GM03348 (cell line): ENCODE data around the gene DOCK11.
A peak's percentile ranks its signal among the peaks of the same experiment; 100 is the strongest.
"Not testable (repeated sequence)": the region's sequence is repeated elsewhere in the genome, so short reads cannot be mapped to it uniquely, and the experiment has no call there.

Experiments
- DNase-seq: peaks from one replicate; pipeline ENCODE4 v3.0.0; 2012; ENCODE audit warnings: low spot score

Gene DOCK11

GRCh38 chrX:118570209-118570608 lies 74.6 kb downstream of the DOCK11 start:
- DNase-seq: no peak

- no peak for DNase-seq
These were observed 76.2 kb downstream of the DOCK11 start for GRCh38 chrX:118571836-118572235.

DNA sequence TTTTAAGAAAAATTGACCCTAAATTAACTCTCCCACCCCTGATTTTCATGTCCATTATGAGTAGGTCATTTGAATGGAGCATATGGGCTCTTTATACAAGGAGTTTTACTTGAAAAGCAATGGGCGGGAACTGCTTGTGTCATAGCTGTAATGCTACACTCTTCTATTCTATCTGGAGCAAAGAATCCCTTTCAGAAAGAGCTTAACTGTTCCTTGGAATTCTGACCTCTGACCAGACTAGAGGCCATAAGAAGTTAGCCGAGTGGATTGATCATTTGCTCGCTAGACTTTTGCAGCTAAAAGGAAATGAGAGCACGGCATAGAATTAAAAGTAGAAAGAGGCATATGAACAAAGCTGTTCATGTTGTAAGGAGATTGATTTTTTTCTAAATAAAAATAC lies 79.1 kb downstream of the DOCK11 start:
- no peak for DNase-seq

DNA sequence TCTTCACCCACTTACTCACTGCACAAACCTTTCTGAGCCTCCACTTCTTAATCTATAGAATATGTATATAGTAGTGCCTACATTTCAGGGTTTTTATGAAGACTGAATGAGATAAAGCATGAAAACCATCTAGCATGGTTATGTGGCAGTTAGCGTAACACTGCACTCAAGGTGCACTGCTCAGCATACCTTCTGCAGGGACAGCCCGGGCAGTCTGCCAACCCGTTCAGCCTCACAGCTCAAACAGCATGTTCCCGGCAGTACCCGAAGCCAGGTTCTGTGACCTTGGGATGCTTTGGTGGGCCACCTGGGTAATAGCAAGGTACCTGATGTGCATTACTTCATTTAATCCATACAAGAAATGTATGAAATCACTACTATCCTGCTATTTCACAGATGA lies 81.4 kb downstream of the DOCK11 start:
- no peak for DNase-seq

DNA sequence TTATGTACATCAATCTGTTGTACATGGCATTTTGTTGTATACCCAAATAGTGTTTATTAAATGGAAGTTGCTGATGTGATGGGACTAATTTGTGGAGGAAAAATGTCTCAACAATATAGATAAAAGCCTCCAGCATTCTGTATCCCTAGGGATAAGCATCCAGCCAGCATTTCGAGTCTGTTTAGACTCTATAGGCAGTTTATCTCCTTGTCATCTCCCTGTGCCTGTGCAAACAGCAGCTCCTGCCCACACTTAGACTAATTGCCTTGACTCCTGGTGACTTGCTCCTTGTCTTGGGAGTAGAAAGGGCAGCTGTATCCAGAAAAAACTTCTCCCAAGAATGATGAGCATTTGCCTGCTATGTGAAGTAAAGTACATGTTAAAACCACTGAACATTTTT lies 83.8 kb downstream of the DOCK11 start:
- DNase-seq: no peak

- DNase-seq: not testable (repeated sequence)
These were observed 87.3 kb downstream of the DOCK11 start for GRCh38 chrX:118582926-118583325.

DNA sequence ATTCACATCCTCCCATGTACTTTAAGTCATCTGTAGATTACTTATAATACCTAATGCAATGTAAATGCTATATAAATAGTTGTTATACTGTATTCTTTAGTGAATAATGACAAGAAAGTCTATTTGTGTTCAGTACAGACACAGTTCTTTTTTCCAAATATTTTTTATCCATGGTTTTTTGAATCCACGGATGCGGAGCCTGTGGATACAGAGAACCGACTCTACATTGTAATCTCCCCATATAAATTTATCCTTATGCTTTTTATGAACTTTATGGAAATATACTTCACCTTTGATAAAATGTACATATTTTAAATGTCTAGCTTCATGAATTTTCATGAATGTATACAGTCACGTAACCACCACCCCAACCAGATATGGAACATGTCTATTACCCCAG lies 88.2 kb downstream of the DOCK11 start:
- DNase-seq: no peak

DNA sequence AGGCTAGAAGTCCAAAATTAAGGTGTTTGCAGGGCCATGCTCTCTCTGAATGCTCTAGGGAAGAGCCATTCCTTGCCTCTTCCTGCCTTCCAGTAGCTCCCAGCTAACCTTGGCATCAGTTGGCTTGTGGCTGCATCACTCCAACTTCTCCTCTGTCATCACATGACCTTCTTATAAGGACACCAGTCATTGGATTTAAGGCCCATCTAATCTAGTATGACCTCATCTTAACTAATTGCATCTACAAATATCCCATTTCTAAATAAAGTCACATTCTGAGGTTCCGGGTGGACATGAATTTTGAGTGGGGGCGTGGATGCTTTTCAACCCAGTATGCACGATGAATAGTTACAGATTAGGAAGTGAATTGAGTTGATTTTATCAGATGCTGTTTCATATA lies 89.7 kb downstream of the DOCK11 start:
- no peak for DNase-seq

GRCh38 chrX:118586206-118586605 lies 90.6 kb downstream of the DOCK11 start:
- DNase-seq: not testable (repeated sequence)

DNA sequence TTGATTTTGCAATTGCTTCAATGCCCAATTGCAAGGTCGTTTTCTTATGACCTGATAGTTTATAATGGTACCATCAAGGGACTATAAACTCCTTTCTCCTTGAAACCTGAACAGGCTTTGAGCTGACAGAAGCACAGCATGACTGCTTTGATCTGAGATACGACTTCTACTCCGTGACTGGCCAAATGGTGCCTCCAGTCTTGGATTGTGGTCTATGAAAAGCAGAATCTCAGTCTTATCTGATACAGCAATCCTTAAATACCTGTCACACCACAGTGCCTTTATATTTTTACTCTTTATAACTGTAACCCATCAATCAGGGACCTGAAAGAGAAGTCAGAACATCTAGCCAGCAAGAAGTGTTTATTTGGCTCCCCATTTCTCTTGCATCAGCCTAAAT lies 93.1 kb downstream of the DOCK11 start:
- DNase-seq: no peak

DNA sequence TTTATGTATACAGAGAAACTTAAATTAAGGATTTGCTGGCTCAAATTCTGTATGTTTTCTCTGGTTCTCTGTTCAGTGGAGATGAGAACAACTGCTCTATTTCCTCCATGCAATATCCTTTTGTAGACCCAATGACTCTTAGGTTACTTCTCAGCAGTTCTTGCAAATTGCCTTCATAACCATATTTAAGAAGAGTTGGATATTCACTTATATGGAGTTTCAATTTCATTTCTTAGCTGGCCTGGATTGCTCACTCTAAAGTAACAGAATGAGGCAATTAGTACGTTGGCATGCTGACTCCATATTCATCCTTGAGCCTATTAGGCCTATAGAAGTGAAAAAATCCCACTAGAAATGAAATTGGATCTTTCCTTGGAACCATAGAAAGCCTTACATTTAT lies 93.6 kb downstream of the DOCK11 start:
- no peak for DNase-seq

DNA sequence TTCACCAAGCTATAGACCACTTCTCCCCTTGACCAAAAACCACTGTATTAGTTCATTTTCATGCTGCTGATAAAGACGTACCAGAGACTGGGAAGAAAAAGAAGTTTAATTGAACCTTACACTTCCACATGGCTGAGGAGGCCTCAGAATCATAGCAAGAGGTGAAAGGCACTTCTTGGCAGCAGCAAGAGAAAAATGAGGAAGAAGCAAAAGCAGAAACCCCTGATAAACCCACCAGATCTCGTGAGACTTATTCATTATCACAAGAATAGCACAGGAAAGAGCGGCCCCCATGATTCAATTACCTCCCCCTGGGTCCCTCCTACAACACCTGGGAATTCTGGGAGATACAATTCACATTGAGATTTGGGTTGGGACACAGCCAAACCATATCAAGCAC lies 97.8 kb downstream of the DOCK11 start:
- no peak for DNase-seq

GRCh38 chrX:118594697-118595420 lies 99.2 kb downstream of the DOCK11 start:
- DNase-seq: no peak

- DNase-seq: no peak
These were observed 100.0 kb downstream of the DOCK11 start for GRCh38 chrX:118595501-118596042.

DNA sequence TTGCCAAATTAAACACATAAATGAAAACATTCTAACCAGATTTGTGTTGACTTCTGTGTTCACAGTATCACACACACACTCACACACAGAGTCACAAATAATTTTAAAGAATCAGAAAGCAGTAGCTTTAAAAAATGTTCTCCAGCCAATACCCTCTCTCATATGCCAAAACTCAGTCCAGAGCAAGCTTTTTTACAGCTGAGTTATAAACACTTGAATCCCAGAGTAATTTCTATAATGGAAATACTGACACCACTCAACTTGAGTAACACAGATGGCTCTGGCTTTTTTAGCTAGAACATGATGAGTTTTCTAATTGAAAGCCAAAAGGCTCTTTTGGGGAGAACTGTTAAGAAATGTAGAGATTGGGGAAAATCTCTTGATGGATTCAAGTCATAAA lies 100.8 kb downstream of the DOCK11 start:
- no peak for DNase-seq

DNA sequence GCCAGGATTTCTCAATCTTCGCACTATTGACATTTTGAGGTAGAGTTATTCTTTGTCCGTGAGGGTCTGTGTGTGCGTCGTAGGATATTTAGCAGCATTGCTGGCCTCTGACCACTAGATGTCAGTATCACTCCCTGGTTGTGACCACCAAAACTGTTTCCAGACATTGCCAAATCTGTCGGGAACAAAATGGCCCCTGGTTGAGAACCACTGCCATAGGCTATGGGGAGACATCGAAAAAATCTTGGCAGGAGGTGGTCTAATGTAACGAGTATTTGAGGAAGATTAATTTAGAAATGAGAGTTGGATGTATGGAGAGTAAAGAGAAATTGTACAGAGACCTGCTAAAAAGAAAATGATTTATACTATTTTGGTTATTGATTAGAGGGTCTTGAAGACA lies 108.4 kb downstream of the DOCK11 start:
- DNase-seq: peak; percentile 46

- no peak for DNase-seq
These were observed 116.7 kb downstream of the DOCK11 start for GRCh38 chrX:118612290-118612689.

DNA sequence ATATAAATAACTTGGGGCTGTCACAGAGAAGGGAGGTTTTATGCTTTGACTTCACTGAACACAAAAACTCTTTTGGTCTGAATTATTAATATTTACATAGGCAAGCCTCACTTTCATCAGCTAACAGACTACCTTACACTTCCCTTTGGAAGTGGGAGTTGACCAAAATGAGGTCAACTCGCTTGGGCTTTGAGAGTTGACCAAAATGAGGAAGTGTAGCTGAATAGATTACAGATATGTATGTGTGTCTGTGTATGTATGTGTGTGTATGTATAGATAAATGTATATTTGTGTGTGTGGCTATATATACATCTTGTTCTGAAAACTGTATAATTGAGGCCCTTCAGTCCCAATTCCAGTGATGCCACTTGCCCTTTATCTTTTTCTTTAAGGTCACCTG lies 118.5 kb downstream of the DOCK11 start:
- DNase-seq: no peak

- no peak for DNase-seq
These were observed 119.5 kb downstream of the DOCK11 start for GRCh38 chrX:118615141-118615540.

DNA sequence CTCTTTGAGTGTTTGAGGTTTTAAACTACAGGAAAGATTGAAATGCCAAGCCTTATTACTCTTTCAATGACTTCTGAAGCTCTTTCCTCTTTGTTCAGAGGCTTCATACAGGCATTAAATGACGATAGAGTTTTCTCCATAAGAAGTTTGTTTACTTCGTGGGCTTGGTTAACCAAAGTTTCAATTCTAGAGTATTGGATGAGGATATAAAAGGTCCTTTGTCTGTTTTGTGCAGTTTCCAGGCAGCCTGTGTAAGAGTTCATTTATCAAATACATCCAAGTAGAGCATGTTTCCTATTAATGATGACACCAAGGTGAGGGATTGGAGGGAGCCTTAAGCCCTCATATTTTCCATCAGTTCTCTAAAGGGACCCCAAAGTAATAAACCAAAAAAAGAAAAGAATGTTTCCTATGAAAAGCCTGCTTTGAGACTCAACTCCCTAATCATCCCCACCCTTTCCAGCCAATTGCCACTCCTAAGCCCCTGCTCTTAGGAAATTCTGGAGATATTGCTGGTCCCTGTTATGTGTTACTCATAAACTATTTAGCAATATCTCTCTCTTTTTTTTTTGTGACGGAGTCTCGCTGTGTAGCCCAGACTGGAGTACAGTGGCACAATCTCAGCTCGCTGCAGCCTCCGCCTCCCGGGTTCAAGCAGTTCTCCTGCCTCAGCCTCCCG lies 125.6 kb downstream of the DOCK11 start:
- DNase-seq: no peak

DNA sequence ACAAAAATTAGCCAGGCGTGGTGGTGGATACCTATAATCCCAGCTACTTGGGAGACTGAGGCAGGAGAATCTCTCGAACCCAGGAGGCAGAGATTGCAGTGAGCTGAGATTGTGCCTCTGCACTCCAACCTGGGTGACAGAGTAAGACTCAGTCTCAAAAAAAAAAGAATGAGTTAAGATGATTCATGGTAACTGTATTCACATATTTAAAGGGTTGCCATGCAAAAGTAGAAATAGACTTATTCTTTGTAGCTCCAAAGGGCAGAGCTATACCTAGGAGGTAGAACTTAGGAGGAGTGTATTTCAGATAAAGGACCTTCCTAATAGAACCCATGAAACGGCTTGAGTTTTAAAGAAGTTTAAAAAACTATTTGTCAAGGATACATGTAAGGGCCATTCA lies 127.4 kb downstream of the DOCK11 start:
- DNase-seq: no peak

DNA sequence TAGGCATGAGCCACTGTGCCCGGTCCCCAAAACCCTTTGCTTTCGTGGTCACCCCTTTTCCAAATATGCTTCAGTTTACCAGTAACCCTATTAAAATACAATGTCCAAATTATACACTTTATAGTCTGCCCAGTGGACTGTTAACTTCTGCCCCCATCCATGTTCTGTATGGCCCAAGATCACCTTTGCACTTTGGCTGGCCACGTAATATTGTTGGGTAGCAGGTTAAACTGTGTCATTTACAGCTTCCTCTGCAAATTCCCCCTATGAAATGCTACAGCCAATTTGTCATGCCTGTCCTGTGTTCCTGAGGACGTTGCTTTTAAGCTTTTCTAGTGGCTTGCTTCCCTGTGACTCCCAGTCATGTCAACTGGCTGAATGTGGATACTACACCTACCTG lies 130.7 kb downstream of the DOCK11 start:
- no peak for DNase-seq

DNA sequence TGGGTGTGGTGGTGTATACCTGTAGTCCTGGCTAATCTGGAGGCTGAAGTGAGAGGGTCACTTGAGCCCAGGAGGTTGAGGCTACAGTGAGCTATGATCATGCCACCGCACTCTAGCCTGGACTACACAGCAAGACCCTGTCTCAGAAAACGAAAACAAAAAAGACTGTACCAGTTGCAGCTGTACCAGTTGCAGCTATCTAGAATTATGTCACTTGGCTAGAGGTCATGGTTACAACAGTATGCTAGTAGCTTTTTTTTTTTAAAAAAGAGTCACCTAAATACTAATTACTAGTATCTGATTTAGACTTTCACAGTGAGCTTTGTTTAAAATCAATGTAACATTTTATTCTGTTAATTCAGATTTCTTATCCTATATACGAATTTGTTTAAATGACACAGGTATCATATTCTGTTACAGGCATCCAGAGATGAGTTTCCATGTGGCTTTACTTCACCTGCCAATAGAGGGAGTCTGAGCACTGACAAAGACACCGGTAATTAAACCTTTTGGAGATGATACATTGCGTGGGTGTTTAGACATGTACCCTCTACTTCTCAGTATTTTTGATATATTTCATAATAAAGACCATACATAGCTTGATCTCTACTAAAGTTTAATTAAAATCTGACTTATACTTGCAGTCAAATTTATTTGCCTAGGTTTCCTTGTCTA lies 131.6 kb downstream of the DOCK11 start:
- peak; percentile 3 for DNase-seq
